GM18867 (cell line): ENCODE data around the gene ASAH2.
"Not testable (repeated sequence)": the region's sequence is repeated elsewhere in the genome, so short reads cannot be mapped to it uniquely, and the experiment has no call there.

ENCODE experiments used
- ATAC-seq: cut with Tn5 transposase; IDR thresholded peaks from one replicate; pipeline ENCODE4 v1.9.1; 2021; ENCODE audit warnings: mild to moderate bottlenecking, moderate library complexity; ENCODE audit not compliant: unreplicated experiment

Gene ASAH2

GRCh38 chr10:50260791-50261281, 9.5 kb upstream of the ASAH2 start:
- peak; percentile 97 for ATAC-seq

GRCh38 chr10:50254479-50254878, 3.2 kb upstream of the ASAH2 start:
- ATAC-seq = no peak

- no peak for ATAC-seq
Observed at GRCh38 chr10:50250096-50250854, 1.0 kb downstream of the ASAH2 start.

- no peak for ATAC-seq
Observed at GRCh38 chr10:50248598-50248997, 2.7 kb downstream of the ASAH2 start.

DNA sequence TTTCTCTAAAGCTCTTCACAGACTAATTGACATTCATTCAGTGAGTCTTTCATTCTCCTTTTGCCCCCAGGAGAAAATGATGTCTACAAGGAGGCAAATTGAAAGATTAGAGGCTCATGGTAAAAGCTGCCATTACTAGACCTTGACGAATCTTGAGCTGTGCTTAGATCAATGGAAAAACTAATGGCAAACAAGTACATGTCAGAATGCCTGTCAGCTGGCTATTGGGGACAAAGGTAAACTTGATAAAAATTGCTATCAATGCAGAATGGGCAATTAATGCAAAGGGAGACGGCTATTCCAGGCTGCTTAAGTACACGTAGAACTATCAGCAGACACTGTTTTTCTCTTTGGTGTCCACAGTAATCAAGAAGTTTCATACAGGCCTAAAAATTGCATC, 3.3 kb downstream of the ASAH2 start:
- no peak for ATAC-seq

DNA sequence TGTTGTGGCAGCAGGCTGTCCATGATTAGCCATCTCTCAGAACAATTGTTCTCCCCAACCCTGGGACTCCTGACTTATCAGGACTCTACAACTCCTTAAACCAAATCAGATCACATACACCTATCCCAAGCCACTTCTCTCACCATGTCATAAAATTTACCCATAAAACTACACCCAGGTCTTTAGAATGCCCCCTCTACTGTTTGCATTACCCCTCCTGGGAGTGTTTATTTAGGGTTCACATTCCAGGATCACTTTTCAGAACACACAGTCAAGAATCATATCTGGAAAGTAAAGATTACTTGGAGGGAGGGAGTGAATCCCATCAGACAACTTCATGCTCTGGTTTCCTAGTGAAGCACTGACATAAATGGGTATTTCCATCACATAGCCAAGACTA, 7.1 kb downstream of the ASAH2 start:
- no peak for ATAC-seq

DNA sequence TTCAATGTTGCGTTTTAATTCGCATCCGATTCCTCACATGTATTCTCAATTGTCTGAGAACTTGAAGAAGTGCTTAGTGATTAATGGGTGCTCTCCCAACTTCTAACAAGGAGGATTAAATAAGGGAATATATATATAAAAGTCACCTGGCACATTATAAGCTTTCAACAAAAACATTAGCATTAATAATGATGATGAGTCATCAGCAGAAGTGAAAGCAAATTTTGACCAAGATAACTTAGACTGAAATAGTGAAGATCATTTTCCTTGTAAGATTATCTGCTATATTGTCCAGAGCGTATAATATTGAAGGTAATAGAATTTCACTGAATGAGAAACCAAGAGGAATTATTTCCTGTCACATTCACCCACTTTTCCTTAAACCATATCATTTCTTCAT, 8.5 kb downstream of the ASAH2 start:
- ATAC-seq = no peak

- ATAC-seq = not testable (repeated sequence)
Observed at GRCh38 chr10:50241478-50241877, 9.8 kb downstream of the ASAH2 start.

DNA sequence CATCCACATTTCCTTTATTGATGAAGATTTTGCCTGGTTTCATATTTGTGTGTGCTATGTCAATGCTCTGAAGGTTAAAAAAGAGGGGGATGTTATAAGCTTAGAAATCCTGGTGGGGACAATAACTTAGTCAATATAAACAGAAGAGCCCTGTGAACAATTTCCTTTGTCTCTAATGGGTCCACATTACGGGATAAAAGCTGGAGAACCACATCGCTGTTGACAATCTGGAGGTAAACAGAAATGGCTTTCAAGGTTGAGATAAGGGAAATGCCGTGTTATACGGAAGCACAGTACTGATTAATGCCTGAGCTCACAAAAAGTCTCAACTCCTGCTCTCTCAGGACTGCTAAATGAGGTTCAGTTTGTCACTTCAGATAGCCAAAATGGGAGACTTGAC, 16.8 kb downstream of the ASAH2 start:
- no peak for ATAC-seq

DNA sequence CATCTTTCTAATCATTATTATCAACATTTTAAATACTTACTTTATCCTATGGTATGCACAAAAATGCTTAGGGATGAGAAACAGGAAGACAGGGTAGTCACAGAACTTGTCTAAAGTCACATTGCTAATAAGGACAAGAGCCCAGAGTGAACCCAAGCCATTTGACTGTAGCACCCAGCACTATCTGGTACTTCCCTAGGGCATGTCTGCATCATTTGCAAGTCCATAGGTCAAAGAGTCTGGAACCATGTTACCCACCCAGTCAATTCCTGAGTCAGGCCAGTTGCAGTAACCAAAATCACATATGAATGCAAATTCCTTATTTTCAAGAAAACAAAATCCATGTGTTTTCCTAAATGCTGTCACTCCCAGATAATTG, 19.1 kb downstream of the ASAH2 start:
- no peak for ATAC-seq

DNA sequence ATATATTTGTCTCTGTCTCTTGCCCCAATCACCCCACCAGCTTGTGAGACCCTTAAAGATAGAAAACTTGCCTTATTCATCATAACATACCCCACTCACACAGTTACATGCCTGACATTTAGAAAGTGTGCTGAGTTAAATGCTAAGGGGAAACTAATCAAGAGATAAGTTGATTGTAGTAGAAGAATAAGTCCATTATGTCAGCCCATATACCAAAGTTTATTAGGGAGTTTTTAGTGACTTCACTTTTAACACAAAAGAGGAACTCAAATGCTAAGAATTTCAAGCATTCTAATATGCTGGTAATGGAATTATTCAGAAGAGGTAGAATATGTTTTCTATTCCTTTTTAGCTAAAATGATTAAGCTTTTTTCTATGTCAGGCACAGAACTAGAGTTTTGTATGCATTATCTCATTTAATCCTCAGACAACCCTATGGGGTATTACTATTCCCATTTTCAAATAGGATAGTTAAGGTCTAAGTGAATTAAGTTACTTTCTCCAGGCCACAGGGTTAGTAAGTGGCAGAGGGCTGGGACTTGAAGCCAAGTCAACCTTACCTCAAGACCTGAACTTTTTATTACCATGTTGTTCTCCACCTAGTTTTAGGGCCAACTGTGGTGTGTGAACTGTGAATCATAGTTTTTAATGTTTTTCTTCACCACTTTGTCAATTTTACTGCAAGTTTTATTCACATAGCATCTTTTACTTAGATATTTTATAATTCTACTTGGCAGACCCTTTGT, 19.6 kb downstream of the ASAH2 start:
- ATAC-seq = no peak

GRCh38 chr10:50229460-50229859, 21.9 kb downstream of the ASAH2 start:
- no peak for ATAC-seq

- no peak for ATAC-seq
Observed at GRCh38 chr10:50228672-50229071, 22.6 kb downstream of the ASAH2 start.

DNA sequence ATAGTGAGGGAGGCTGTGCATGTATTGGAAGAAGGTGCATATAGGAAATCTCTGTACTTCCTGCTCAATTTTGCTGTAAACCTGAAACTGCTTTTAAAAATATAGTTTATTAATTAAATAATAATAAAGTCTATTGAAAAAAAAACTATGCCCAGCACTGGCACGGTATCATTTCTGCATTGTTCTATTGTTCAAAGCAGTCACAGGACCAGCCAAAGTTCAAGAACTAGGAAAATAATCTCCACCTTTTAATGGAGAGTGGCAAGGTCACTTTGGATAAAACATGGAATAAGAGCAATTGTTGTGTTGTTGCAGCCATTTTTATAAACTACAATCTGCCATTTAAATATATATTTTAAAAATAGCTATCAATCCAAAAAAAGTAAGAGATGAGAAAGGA, 24.7 kb downstream of the ASAH2 start:
- no peak for ATAC-seq

DNA sequence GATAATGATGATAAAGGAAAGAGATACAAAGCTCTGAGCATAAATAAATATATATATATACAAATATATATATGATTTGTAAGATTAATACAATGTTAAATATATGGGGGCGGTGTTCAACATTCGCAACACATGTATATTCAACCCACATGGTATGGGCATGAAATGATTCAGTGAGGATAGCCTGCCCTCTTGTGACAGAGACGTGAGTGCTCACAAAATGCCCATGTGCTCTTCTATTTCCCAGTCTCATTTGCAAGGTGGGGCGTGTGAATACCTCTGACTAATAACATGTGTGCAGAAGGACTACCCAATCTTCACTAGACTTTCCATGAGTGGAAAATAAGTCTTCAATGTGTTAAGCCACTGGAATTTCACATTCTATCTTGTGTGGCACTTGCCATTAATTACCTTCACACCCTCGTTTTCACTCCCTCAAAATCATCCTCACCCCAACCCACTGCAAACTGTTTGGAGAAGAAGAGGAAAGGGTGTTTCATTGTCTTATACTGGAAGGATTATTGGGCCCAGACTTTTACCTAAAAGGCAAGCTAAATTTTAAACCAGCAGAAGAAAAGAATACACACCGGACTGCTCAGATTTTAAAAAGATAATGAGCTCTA, 26.9 kb downstream of the ASAH2 start:
- peak; percentile 97 for ATAC-seq

- no peak for ATAC-seq
Observed at GRCh38 chr10:50222199-50222598, 29.1 kb downstream of the ASAH2 start.

DNA sequence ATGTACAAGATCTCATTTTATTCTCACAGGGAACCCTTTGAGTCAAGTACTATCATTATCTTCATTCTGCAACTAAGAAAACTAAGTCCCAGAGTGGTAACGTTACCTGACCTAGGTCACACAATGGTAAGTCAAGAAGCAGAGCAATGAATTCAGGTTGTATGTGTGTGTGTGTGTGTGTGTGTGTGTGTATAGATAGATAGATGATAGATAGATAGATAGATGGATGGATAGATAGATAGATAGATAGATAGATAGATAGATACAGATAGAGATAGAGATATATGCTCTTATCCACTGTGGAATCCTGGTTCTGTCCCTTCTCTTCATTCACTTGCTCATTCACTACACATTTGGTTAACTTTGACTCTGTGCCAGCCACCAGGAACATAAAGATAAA, 29.8 kb downstream of the ASAH2 start:
- no peak for ATAC-seq

DNA sequence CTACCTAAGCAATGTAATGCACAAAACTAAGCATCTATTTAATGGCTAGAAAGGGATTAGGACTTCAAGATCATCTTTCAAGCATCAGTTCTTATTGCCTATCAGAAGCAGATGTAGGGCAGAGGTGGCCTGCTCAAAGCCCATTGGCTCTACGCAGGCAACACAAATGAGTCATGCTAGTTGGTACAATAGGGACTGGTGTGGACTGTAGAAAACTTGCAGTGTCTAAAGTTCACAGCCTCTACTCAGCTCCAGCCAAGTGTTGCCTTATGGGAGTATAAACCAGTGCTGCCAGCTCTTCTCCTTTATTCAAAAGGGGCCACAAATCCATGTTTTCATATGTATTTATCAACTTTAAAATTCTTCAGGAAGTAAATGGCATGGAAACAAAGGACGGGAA, 31.7 kb downstream of the ASAH2 start:
- no peak for ATAC-seq

- ATAC-seq = no peak
Observed at GRCh38 chr10:50219200-50219599, 32.1 kb downstream of the ASAH2 start.

- ATAC-seq = no peak
Observed at GRCh38 chr10:50216894-50217293, 34.4 kb downstream of the ASAH2 start.

DNA sequence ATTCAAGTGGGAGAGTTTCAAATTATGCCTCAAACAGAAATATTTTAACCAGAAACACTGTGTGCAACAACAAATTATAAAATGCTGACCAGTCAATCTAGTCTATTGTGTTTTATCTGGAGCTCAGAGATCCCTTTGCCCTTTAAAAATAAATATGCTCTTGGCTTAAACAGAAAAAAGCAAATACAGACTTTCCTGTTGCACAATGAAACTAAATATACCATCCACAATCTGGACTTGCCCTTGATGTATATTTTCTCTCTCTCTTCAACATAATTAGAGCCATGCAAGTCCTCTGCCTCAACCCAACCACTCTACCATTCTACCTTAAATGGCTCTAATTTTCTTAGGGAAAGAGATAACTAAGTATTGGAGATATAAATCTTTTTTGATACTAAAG, 34.9 kb downstream of the ASAH2 start:
- no peak for ATAC-seq

DNA sequence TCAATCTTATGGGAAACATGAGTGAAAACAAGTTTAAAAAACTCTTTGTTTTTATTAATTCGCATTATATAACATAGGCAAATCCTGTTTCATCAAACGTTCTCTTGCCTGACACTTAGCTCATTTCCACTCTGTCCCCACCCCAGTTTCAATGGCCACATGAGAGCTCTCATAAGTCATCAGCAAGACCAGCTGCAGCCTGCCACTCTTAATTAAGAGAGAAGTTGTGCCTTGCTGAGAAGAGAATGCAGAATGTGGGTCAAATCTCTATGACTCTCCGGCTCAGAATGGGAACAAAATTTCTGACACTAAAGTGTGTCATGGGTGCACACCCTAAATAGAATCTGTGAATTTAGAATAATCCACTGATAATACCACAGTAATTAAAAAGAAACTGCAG, 39.6 kb downstream of the ASAH2 start:
- ATAC-seq = no peak
